Lower leg skin (tissue), 3 donors: Measurements from ENCODE around the gene FGF2.

Experiments
- POLR2A ChIP-seq, 2 donors: fragments of 450-650 bp; IDR thresholded peaks; one replicate each; pipeline ENCODE4 v1.6.1; 2016 to 2017; ENCODE audit warnings: antibody characterized with exemption in 2 of 2, mild to moderate bottlenecking in 1 of 2, moderate library complexity in 1 of 2
- TF ChIP-seq, protein P1 (sequence below), 3 donors: fragments of 450-650 bp; IDR thresholded peaks; one replicate each; pipeline ENCODE4 v1.5.1; 2016; ENCODE audit warnings: antibody characterized with exemption in 3 of 3, mild to moderate bottlenecking in 3 of 3, moderate library complexity in 2 of 3

DNA sequence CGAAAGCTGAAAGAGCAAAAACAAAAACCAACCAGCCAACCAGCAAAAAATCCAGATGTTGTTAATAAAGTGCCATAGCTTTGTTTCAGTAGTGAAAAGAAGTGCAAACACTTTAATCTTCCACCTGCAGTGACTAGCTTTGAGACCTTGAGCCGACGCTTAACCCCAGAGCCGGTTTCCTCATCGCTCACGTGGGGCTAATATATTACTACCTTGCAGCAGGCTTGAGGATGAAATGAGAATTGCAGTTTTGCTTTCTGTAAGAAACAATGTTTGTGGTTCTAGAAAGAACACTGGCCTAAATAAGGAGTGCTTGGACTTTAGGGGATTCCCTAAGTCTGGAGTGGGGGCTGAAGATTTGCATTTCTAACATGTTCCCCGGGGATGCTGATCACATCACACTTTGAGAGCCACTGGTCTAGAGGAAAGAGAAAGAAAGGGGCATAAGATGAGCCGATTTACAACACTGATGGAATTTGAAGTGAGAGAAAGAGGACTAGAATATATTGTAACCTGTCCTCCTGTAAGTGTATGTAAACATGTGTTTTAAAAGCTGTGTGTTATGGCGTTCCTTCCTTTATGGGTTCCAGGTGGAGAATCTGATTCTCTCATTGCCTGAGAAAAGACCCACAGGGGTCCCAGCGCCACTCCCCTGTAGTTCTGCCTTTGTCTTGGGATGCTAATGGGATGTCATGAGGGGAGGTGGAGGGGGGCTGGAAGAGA, 1.4 kb downstream of the FGF2 start:
- TF ChIP-seq, protein P1, sequence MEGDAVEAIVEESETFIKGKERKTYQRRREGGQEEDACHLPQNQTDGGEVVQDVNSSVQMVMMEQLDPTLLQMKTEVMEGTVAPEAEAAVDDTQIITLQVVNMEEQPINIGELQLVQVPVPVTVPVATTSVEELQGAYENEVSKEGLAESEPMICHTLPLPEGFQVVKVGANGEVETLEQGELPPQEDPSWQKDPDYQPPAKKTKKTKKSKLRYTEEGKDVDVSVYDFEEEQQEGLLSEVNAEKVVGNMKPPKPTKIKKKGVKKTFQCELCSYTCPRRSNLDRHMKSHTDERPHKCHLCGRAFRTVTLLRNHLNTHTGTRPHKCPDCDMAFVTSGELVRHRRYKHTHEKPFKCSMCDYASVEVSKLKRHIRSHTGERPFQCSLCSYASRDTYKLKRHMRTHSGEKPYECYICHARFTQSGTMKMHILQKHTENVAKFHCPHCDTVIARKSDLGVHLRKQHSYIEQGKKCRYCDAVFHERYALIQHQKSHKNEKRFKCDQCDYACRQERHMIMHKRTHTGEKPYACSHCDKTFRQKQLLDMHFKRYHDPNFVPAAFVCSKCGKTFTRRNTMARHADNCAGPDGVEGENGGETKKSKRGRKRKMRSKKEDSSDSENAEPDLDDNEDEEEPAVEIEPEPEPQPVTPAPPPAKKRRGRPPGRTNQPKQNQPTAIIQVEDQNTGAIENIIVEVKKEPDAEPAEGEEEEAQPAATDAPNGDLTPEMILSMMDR (IDR thresholded peaks at IDR 0.05), result no peak
- TF ChIP-seq POLR2A (IDR thresholded peaks at IDR 0.05), result no peak
